Mesothelial cell of epicardium (in vitro differentiated cells): Measurements from ENCODE around the gene HSPA12B. TPM values are rescaled to one million over a fixed set of nuclear protein-coding genes. Genes with fewer than 3 reads are reported as not detected.

Experiments used
- DNase-seq, 2 experiments: peaks; one replicate each; pipeline ENCODE4 v3.0.0; 2021; ENCODE audit warnings: low spot score in 2 of 2; ENCODE audit not compliant: unreplicated experiment in 2 of 2
- H3K27ac Mint-ChIP-seq: 2 replicates; pipeline ENCODE4 v1.8.0; 2021; ENCODE audit warnings: mixed read lengths
- H3K27me3 Mint-ChIP-seq: 2 replicates; pipeline ENCODE4 v1.8.0; 2021; ENCODE audit warnings: low read depth, mixed read lengths
- H3K36me3 Mint-ChIP-seq: 2 replicates; pipeline ENCODE4 v1.8.0; 2021; ENCODE audit warnings: mixed read lengths
- H3K4me1 Mint-ChIP-seq: 2 replicates; pipeline ENCODE4 v1.8.0; 2021; ENCODE audit warnings: mixed read lengths
- H3K4me3 Mint-ChIP-seq: 2 replicates; pipeline ENCODE4 v1.8.0; 2021; ENCODE audit warnings: mild to moderate bottlenecking, moderate library complexity, mixed read lengths
- H3K9me3 Mint-ChIP-seq: 2 replicates; pipeline ENCODE4 v1.8.0; 2021; ENCODE audit warnings: mixed read lengths
- CTCF ChIP-seq: fragments of 200-600 bp; sonication (generic); IDR thresholded peaks from one replicate; pipeline ENCODE4 v1.5.0; 2021; ENCODE audit warnings: antibody characterized with exemption; ENCODE audit not compliant: unreplicated experiment
- total RNA-seq: library from RNA; stranded (reverse); gene quantifications from 3 replicates; pipeline ENCODE4 v1.2.1, GENCODE V29; 2021

Gene HSPA12B
- total RNA-seq, 1 donor from 2014 or later: 13.0 TPM

- peak overlapping the region; percentile 75 for H3K27ac Mint-ChIP-seq
- peaks cover 49% of the 10 kb centered on the region for H3K27me3 Mint-ChIP-seq
- no peaks in the 10 kb centered on the region for H3K9me3 Mint-ChIP-seq
- no peak for TF ChIP-seq CTCF
- H3K36me3 Mint-ChIP-seq: no peaks in the 10 kb centered on the region
- peak overlapping the region; percentile 2 for H3K4me3 Mint-ChIP-seq
- peaks cover 20% of the 10 kb centered on the region for H3K4me1 Mint-ChIP-seq
- DNase-seq: no peak
Observed at GRCh38 chr20:3727401-3728021, 5.0 kb upstream of the HSPA12B start.

- peaks cover 26% of the 10 kb centered on the region for H3K4me1 Mint-ChIP-seq
- no peak overlapping the region for H3K4me3 Mint-ChIP-seq
- H3K9me3 Mint-ChIP-seq: no peaks in the 10 kb centered on the region
- DNase-seq: no peak
- peaks cover 53% of the 10 kb centered on the region for H3K27me3 Mint-ChIP-seq
- no peaks in the 10 kb centered on the region for H3K36me3 Mint-ChIP-seq
- peak overlapping the region; percentile 30 for H3K27ac Mint-ChIP-seq
- no peak for TF ChIP-seq CTCF
Observed at GRCh38 chr20:3728354-3728753, 4.1 kb upstream of the HSPA12B start.

- peaks cover 26% of the 10 kb centered on the region for H3K4me1 Mint-ChIP-seq
- H3K9me3 Mint-ChIP-seq: no peaks in the 10 kb centered on the region
- no peak overlapping the region for H3K4me3 Mint-ChIP-seq
- TF ChIP-seq CTCF: no peak
- no peak overlapping the region for H3K27ac Mint-ChIP-seq
- DNase-seq: no peak
- peaks cover 53% of the 10 kb centered on the region for H3K27me3 Mint-ChIP-seq
- no peaks in the 10 kb centered on the region for H3K36me3 Mint-ChIP-seq
Observed at GRCh38 chr20:3728876-3729275, 3.6 kb upstream of the HSPA12B start.

- H3K27me3 Mint-ChIP-seq: peaks cover 52% of the 10 kb centered on the region
- H3K27ac Mint-ChIP-seq: no peak overlapping the region
- no peaks in the 10 kb centered on the region for H3K9me3 Mint-ChIP-seq
- no peak for DNase-seq
- no peaks in the 10 kb centered on the region for H3K36me3 Mint-ChIP-seq
- no peak for TF ChIP-seq CTCF
- peaks cover 29% of the 10 kb centered on the region for H3K4me1 Mint-ChIP-seq
- H3K4me3 Mint-ChIP-seq: no peak overlapping the region
Observed at GRCh38 chr20:3729378-3729777, 3.1 kb upstream of the HSPA12B start.

- no peak for DNase-seq
- no peak for TF ChIP-seq CTCF
- H3K9me3 Mint-ChIP-seq: no peaks in the 10 kb centered on the region
- H3K27me3 Mint-ChIP-seq: peaks cover 48% of the 10 kb centered on the region
- no peaks in the 10 kb centered on the region for H3K36me3 Mint-ChIP-seq
- no peak overlapping the region for H3K27ac Mint-ChIP-seq
- no peak overlapping the region for H3K4me3 Mint-ChIP-seq
- peaks cover 32% of the 10 kb centered on the region for H3K4me1 Mint-ChIP-seq
Observed at GRCh38 chr20:3729811-3730540, 2.5 kb upstream of the HSPA12B start.
